Left ventricle myocardium inferior (tissue), 1 donor: ENCODE results near the gene KRT81. TPM values are rescaled to one million over a fixed set of nuclear protein-coding genes. Genes with fewer than 3 reads are reported as not detected.

Experiments
- DNase-seq: peaks from one replicate; pipeline ENCODE4 v3.0.0-alpha.2; 2020
- H3K27ac ChIP-seq: fragments of 200-600 bp; replicated peaks from 2 replicates; pipeline ENCODE4 v1.8.0; 2021
- H3K27me3 ChIP-seq: fragments of 200-600 bp; 2 replicates; pipeline ENCODE4 v1.8.0; 2021; ENCODE audit warnings: low read depth
- H3K36me3 ChIP-seq: fragments of 200-600 bp; 2 replicates; pipeline ENCODE4 v1.8.0; 2021
- H3K4me1 ChIP-seq: fragments of 200-600 bp; 2 replicates; pipeline ENCODE4 v1.8.0; 2021
- H3K4me3 ChIP-seq: fragments of 200-600 bp; 2 replicates; pipeline ENCODE4 v1.8.0; 2021; ENCODE audit warnings: mild to moderate bottlenecking, moderate library complexity
- H3K9me3 ChIP-seq: fragments of 200-600 bp; replicated peaks from 2 replicates; pipeline ENCODE4 v1.8.0; 2021
- CTCF ChIP-seq: fragments of 200-600 bp; IDR thresholded peaks from 2 replicates; pipeline ENCODE4 v1.8.0; 2021; ENCODE audit warnings: antibody characterized with exemption, mild to moderate bottlenecking, borderline replicate concordance
- intact Hi-C: fragments of 100-400 bp; cut with micrococcal nuclease; formaldehyde crosslinking; loops from one replicate; pipeline ENCODE4 v1.11.0; 2022
- total RNA-seq: library from RNA; stranded (reverse); fragmentation: NEBNext Ultra II Directional; extraction: Animal tissue kit (Norgen Biotek cat#: 25700); gene quantifications from one replicate; pipeline ENCODE4 v1.2.1, GENCODE V29; 2021
- donor health status: DM: no; HTN: yes; CAD: no; lungs with severe emphysema.

Gene KRT81
- total RNA-seq, 1 donor from 2014 or later: not detected

- Histone ChIP-seq H3K9me3 (no peaks in the 10 kb centered on the region), H3K36me3 (no peaks in the 10 kb centered on the region), H3K4me3 (no peak overlapping the region), H3K4me1 (no peaks in the 10 kb centered on the region), H3K27ac (no peak overlapping the region), H3K27me3 (peaks cover 52% of the 10 kb centered on the region)
- no peak for DNase-seq
- no peak for TF ChIP-seq CTCF
- intact Hi-C loops: no loop called here
Observed at GRCh38 chr12:52263761-52264434, 27.4 kb downstream of the KRT81 start.

GRCh38 chr12:52262286-52262685, 29.0 kb downstream of the KRT81 start:
- intact Hi-C loops: no loop called here

GRCh38 chr12:52261208-52261484, 30.2 kb downstream of the KRT81 start:
- Histone ChIP-seq H3K9me3 (no peaks in the 10 kb centered on the region), H3K4me1 (peaks cover 7% of the 10 kb centered on the region), H3K27me3 (peaks cover 73% of the 10 kb centered on the region), H3K36me3 (no peaks in the 10 kb centered on the region), H3K4me3 (no peak overlapping the region), H3K27ac (no peak overlapping the region)
- no peak for TF ChIP-seq CTCF
- DNase-seq: no peak
- intact Hi-C loops: no loop called here

More at GRCh38 chr12:52262286-52262685, 29.0 kb downstream of the KRT81 start:
- H3K27me3 ChIP-seq: peaks cover 62% of the 10 kb centered on the region
- no peak overlapping the region for H3K4me3 ChIP-seq
- H3K4me1 ChIP-seq: peaks cover 7% of the 10 kb centered on the region
- no peak overlapping the region for H3K27ac ChIP-seq
- no peaks in the 10 kb centered on the region for H3K9me3 ChIP-seq
- TF ChIP-seq CTCF: no peak
- no peaks in the 10 kb centered on the region for H3K36me3 ChIP-seq
- no peak for DNase-seq

- intact Hi-C loops: no loop called here
- Histone ChIP-seq H3K4me1 (peaks cover 7% of the 10 kb centered on the region), H3K27me3 (peaks cover 79% of the 10 kb centered on the region), H3K36me3 (no peaks in the 10 kb centered on the region), H3K4me3 (no peak overlapping the region), H3K27ac (no peak overlapping the region), H3K9me3 (no peaks in the 10 kb centered on the region)
- DNase-seq: no peak
- TF ChIP-seq CTCF: no peak
Observed at GRCh38 chr12:52260361-52261207, 30.8 kb downstream of the KRT81 start.

GRCh38 chr12:52259657-52260243, 31.6 kb downstream of the KRT81 start:
- no peak for TF ChIP-seq CTCF
- H3K36me3 ChIP-seq: no peaks in the 10 kb centered on the region
- no peak overlapping the region for H3K27ac ChIP-seq
- DNase-seq: no peak
- intact Hi-C loops: no loop called here
- peaks cover 87% of the 10 kb centered on the region for H3K27me3 ChIP-seq
- H3K4me1 ChIP-seq: peaks cover 7% of the 10 kb centered on the region
- H3K9me3 ChIP-seq: no peaks in the 10 kb centered on the region
- H3K4me3 ChIP-seq: no peak overlapping the region
